Inflammatory macrophage treated with lipopolysaccharide for 1 hour (primary cell): ENCODE measurements around the gene ATP8A2.

Source experiments
- DNase-seq, 2 donors: peaks; one replicate each; pipeline ENCODE4 v3.0.0-alpha.2; 2020 to 2022

Gene ATP8A2

DNA sequence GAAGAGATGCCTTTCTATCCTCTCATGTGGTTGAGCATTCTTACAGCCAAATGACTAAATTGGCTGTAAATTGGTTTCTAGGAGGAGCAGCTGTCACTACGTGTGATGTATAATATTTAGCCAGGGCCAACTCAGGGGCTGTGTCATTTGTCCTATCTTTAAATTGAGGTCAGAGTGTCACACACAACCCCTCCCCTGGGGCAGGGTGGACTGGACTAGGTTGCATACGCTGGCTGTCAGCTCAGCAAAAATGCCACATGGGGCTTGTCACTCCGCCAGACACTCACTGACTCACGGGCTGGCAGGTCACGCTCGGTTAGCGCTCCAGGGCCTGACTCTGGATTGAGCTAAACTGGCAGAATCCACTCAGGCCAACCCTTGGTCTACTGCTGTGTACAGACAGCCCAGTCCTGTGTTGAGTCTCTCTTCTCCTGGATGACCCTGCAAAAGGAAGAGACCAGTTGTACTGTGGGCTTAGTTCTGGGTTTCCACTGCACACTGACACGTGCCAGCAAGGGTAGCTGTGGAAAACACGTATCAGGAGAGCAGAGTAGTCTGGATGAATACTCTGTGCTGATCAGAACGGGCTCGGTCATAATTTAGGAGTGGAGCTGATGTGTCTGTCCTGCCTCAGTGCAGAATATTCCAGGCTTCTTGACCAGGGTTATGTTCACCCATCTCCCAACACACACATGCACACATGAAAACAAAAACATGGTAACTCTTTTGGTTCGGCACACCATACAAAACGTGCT lies 650.9 kb downstream of the ATP8A2 start:
- DNase-seq: no peak

GRCh38 chr13:26024558-26024957 lies 652.8 kb downstream of the ATP8A2 start:
- DNase-seq: no peak

GRCh38 chr13:26025196-26025595 lies 653.4 kb downstream of the ATP8A2 start:
- DNase-seq: no peak

DNA sequence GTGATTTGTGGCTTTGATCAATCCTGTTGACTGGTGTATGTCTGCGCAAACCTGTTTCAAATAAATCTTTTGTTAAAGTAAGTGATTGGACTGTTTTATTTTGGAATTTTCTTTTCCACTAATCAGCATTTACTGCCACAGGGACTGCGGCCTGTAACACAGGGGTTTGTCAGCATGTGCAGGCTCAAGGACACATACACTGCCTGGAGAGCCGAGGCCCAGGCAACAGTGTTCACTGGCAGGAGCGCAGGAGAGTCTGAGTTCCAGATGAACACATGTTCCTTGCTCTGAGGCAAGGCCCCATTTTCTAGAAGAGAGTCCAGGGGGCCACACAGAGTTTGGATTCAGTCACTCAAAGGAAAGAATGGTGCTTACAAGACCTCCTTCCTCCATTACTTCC lies 654.0 kb downstream of the ATP8A2 start:
- no peak for DNase-seq

DNA sequence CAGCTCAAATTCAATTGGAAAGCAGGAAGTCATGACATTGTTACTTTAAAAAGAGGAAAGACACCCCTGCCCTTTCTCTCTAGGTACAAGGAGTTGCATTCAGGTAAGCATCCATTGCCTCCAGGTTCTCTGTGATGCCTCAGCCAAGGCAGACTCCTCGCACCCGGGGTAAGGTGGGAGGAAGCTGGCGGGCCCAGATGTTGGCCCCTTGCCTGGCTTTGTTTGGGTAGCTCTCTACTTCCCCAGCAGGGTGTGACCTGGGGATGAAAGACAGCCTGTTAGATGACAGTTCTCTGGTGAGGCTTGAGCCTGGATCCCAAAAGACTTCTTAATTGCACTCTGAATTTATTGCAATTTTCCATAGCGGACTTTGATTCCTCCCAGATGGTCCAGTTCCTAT lies 654.4 kb downstream of the ATP8A2 start:
- no peak for DNase-seq

DNA sequence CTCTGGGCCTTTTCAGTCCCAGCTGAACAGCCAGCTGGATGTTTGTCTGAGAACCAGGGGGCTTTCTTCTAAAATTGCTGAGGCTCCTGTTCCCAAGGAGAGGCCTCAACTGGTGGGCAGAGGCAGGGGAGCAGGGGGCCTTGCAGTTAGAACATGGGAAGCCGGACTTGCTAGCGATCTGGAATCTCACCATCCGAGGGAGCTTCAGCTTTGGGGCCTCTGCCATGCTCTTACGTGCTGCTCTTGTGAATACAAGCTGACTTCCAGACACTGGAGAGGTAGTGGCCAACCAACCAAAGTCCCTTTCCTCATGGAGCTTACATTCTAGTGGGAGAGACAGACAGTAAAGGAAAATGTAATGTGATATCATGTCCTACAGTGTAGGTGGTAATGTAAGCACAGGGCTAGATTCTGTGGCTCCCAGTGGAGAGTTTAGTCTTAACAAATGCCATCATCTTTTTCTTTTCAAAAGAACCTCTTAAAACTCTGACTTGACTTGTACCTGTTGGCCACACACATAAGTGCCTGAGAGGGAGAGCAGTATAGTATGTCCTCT lies 657.9 kb downstream of the ATP8A2 start:
- no peak for DNase-seq

GRCh38 chr13:26030331-26030730 lies 658.6 kb downstream of the ATP8A2 start:
- DNase-seq: no peak

GRCh38 chr13:26034018-26034417 lies 662.2 kb downstream of the ATP8A2 start:
- DNase-seq: no peak

DNA sequence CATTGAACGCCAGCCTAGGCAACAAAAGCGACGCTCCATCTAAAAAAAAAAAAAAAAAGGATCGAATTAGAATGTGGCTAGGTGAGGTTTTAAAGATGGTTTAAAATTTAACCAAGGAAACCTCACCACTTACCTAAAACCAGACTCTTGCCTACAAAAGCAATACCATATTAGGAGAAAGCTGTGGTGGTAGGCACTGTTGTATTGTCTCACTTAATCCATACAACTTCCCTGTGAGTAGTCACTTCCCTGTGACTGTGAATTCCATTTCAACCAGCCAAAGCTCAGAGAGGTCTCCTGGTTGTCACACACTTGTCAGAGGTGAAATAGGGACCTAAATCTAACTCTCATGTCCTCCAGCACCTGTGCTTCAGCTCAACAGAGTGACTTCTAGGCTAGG lies 664.6 kb downstream of the ATP8A2 start:
- DNase-seq: no peak

GRCh38 chr13:26037302-26037701 lies 665.5 kb downstream of the ATP8A2 start:
- peak in 1 of 2 donors; percentile 8 for DNase-seq

GRCh38 chr13:26038931-26039475 lies 667.2 kb downstream of the ATP8A2 start:
- no peak for DNase-seq

DNA sequence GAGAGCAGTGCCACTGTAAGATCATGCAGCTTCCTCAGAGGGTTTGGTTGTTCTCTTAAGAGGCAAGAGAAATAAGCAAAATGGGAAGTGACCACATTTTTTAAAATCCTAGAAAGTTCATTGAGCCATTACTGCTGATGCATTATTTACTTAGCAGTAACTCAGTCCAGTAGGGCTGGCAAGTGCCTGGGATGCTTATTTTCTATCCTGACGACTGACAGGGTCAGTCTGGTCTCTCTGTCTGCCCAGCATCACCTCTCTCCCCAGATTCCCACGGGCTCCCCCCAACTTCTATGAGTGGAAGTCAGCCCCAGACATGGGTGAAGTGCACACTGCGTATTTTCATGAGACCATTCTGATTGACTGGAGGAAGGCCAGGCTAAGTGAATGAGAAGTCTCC lies 669.7 kb downstream of the ATP8A2 start:
- DNase-seq: no peak

DNA sequence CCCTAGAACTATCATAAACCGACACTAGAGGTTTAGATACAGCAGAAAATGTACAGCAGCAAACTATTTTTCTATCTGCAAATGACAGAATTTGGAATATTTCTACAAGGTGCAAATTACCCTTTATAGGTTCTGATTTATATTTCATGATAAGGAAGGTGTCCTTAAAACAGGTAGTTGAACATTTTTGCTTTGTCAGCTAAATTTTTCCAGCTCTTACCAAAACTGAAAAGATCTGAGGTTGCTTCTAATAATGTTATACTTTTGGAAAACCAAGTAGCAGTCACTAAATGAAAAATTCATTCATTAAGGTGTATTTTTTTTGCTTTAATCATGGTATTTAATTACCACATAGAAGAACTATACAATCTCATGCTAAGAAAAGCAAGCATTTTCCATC lies 671.0 kb downstream of the ATP8A2 start:
- DNase-seq: no peak

DNA sequence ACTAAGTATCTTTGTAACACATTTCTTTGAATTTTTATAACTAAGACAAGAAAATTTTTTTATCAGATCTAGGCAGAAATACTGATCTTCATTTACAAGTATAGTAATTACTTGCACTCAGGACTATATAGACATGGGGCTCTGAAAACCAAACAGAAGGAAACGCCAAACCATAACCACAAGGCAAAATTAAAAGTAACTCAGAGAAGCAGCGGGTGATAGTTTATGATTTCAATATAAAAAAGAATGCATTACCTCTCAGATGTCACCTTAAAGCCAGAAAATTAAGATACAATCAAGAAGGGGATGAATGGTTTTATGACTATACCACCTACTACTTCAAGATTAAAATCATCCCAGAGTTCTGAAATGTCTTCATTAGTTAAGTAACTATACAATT lies 673.4 kb downstream of the ATP8A2 start:
- no peak for DNase-seq

- no peak for DNase-seq
Measured at GRCh38 chr13:26046639-26047038, 674.9 kb downstream of the ATP8A2 start.

DNA sequence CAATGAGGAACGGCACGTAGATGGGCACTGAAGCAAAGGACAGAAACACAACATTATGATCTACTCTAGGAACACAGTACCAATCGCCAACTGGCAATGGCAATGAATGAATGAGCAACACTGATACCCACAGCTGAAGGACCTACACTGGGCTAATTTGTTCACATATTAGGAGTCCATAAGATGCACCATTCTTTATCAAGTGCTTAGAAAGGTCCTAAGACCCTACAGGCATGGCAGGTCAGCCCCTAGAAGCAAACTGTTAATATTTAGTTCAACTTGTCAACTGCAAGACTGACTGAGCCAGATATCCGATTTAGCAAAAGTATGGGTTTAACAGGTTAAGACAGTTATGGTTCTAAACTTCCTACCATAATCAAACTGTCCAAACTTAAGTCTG lies 675.3 kb downstream of the ATP8A2 start:
- DNase-seq: no peak

DNA sequence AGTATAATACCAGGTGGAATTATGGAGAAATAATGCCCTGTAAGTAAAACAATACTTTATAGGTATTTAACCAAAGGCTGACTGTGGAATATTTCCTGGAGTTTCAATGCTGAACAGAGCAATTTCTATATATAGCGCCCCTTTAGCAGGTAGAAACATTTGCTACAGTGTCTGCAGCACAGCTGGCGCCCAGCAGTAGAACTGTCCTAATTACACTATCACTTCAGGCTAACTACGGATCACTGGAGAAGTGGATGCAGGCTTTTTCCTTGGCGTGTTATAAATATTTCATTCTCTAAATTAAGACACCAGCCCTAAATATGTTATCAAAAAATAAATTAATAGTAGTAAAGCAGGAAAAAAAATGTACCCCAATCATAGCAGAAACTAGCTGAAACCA lies 677.0 kb downstream of the ATP8A2 start:
- no peak for DNase-seq

- no peak for DNase-seq
Measured at GRCh38 chr13:26050568-26051230, 678.9 kb downstream of the ATP8A2 start.

DNA sequence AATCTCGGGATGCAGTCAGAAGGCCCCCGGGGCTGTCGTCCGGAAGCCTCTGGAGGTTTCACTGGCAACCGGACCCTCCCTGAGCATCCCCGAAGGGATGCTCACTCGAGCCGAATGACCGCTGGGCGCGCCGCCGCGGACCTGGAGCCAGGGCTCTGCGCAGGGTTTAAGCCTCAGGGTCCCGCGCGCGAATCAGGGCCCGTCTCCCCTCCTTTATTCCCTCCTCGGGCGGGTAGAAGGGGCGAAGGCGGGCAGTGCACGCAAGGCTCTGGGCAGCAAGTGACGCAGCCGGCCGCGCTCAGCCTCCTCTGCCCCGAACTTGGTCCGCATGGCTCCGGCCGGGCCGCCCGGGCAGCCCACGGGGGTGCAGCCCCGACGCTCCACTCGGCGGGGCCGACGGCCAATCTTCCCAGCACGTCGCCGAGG lies 679.5 kb downstream of the ATP8A2 start:
- no peak for DNase-seq

DNA sequence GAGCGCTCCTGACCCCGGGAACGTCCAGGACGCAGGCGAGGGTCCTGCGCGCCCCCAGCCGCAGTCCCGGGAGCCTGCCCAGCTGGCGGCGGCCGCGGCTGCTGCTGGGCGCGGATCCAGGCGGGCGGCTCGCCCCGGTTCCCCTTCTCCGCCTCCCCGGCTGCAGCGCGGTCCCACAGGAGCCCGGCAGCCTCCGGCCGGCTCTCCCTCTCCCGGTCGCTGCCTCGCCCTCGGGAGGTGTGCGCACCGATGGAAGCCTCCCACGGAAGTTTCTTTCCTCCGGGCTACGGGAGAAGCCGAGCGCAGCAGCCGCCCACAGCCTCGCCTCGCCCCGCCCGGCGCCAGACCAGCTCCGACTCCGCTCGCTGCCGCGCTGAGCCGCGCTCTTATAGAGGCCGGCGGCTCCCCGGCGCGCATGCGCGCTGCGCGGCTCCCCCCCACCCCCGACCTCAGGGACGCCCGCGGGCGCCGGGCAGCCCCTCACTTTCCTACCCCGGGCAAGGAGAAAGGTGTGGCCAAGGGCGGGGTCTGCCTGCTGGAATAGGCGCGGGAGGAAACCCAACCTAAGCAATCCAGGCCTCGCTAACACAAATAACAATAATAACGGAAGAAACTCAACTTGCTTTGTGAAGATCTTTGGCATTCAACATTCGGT lies 680.0 kb downstream of the ATP8A2 start, which contains the start of gene SHISA2:
Gene SHISA2 (minus strand): TSS at position 360 of the 655 bp plus-strand sequence. CDS start 1,041 bp downstream, outside the sequence.
- DNase-seq: no peak

- no peak for DNase-seq
Measured at GRCh38 chr13:26052337-26052736, 680.6 kb downstream of the ATP8A2 start.

DNA sequence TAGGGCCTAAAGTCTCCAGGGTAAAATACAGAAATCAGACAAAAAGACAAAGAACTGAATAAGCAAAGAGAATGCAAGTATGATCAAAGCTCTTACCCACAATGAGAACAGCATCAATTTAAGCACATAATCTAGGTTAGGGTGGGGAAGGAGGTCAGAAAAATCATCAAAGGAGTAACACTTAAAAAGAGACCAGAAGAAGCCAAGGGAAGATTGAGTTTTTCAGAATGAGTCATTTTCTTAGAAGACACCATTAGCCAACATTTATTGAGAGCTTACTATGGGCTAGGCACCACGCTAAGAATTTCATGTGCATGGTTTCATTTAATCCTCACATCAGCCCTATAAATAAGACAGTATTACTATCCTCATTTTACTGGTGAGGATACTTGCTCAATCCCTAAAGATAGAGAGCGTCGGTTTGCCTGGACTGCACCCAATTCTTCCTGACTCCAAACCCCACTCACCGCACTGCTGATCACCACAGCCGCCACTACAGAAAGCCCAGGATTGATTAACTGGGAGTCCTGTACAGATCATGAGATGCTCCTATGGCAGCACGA lies 681.7 kb downstream of the ATP8A2 start:
- DNase-seq: no peak

DNA sequence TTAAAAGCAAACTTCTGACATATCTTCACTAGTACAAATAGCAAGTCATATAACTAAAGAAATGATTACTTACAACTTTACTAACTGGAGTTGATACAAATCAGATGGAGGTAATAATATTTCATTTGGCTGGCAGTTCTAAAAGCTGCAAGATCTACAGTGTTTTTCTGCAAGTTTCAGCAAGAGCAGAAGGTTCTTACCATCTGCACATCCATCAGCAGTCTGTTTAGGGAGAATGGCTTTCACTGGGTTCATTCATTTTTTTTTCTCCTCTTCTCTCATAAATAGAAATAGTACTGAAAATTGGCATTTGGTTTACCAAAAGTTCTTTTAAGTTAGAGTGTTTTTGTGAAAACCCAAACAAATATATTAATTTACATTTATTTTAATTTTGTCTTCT lies 683.1 kb downstream of the ATP8A2 start:
- no peak for DNase-seq
